CD4-positive, alpha-beta memory T cell (primary cell): ENCODE data around the gene SHISA9. TPM values are rescaled to one million over a fixed set of nuclear protein-coding genes. Genes with fewer than 3 reads are reported as not detected.

Experiments used
- CTCF ChIA-PET: fragments of 350-600 bp; sonication (Branson Sonifier 250); formaldehyde crosslinking; loops from one replicate; lab custom pipeline; 2021; ENCODE audit warnings: inconsistent platforms; ENCODE audit not compliant: partially characterized antibody; lab: Charles Lee
- POLR2A ChIA-PET: fragments of 350-600 bp; sonication (Branson Sonifier 250); formaldehyde crosslinking; loops from one replicate; lab custom pipeline; 2021; ENCODE audit not compliant: partially characterized antibody; lab: Charles Lee
- DNase-seq, 5 donors: peaks; one replicate each; pipeline versions ENCODE4 v3.0.0 to v3.0.0-alpha.2; 2020 to 2022; ENCODE audit warnings: mixed read lengths in 1 of 5
- H3K27ac ChIP-seq: one replicate; pipeline ENCODE4 v1.7.0; 2013; ENCODE audit warnings: low read depth, low read length
- H3K27me3 ChIP-seq: 2 replicates; pipeline ENCODE4 v1.7.0; 2013; ENCODE audit warnings: mild to moderate bottlenecking, low read length, moderate library complexity; ENCODE audit not compliant: insufficient read depth
- H3K36me3 ChIP-seq: 2 replicates; pipeline ENCODE4 v1.7.0; 2013; ENCODE audit warnings: mild to moderate bottlenecking, low read length, moderate library complexity; ENCODE audit not compliant: insufficient read depth
- H3K4me1 ChIP-seq: 2 replicates; pipeline ENCODE4 v1.7.0; 2013; ENCODE audit warnings: mild to moderate bottlenecking, low read length, moderate library complexity; ENCODE audit not compliant: insufficient read depth
- H3K4me3 ChIP-seq, 2 donors: one replicate each; pipeline ENCODE4 v1.7.0; 2013; ENCODE audit warnings: low read length in 2 of 2, mild to moderate bottlenecking in 1 of 2
- H3K9me3 ChIP-seq, 2 donors: one replicate each; pipeline ENCODE4 v1.7.0; 2013; ENCODE audit warnings: low read length in 2 of 2, control low read depth in 1 of 2; ENCODE audit not compliant: control insufficient read depth in 1 of 2
- H3K27ac Mint-ChIP-seq, 7 donors: one replicate each; pipeline ENCODE4 v1.8.0; 2020 to 2021; ENCODE audit warnings: mixed read lengths in 7 of 7, mild to moderate bottlenecking in 6 of 7, inconsistent platforms in 3 of 7, moderate library complexity in 3 of 7
- H3K27me3 Mint-ChIP-seq, 2 donors: one replicate each; pipeline ENCODE4 v1.8.0; 2020 to 2021; ENCODE audit warnings: mixed read lengths in 2 of 2
- H3K36me3 Mint-ChIP-seq, 2 donors: one replicate each; pipeline ENCODE4 v1.8.0; 2020 to 2021; ENCODE audit warnings: mixed read lengths in 2 of 2, inconsistent platforms in 1 of 2, mild to moderate bottlenecking in 1 of 2
- H3K4me1 Mint-ChIP-seq, 4 donors: one replicate each; pipeline ENCODE4 v1.8.0; 2020 to 2021; ENCODE audit warnings: mixed read lengths in 4 of 4, mild to moderate bottlenecking in 1 of 4
- H3K4me3 Mint-ChIP-seq, 8 donors: one replicate each; pipeline ENCODE4 v1.8.0; 2020 to 2021; ENCODE audit warnings: mixed read lengths in 8 of 8, mild to moderate bottlenecking in 7 of 8, moderate library complexity in 6 of 8, inconsistent platforms in 3 of 8
- H3K9me3 Mint-ChIP-seq, 8 donors: one replicate each; pipeline ENCODE4 v1.8.0; 2020 to 2021; ENCODE audit warnings: mixed read lengths in 8 of 8, mild to moderate bottlenecking in 5 of 8, inconsistent platforms in 3 of 8, moderate library complexity in 1 of 8
- intact Hi-C: fragments of 100-400 bp; cut with micrococcal nuclease; formaldehyde crosslinking; loops from one replicate; pipeline ENCODE4 v1.15.1; 2023
- polyA plus RNA-seq, 2 donors: library from polyadenylated mRNA; unstranded; fragments of 300-500 nt; fragmentation: Illumina TruSeq; gene quantifications; one replicate each; pipeline ENCODE4 v1.2.3, GENCODE V29; 2021
- total RNA-seq, 2 experiments: library from RNA; stranded (reverse); gene quantifications; one replicate each; pipeline ENCODE4 v1.2.3, GENCODE V29; 2021

SHISA9 gene
- total and polyA plus RNA-seq, 4 experiments from 2014 or later: not detected

DNA sequence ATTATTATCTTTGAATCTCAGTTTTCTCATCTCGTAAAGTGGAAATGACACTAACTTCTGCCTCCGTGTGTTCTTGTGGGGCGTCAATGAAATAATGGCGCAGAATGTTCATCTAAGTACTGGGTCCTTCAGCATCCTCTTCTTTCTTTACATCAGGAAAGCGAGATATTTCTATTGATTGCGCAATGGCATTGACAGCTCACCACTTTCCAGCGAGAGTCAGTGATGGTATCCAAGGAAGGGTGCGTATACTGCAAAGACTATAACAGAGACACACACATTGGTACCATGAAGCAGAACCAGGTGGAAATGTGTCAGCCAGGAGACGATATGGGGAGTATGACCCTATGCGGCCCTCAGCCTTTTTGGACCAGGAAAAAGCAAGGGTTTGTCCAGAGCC is 162.1 kb downstream of the SHISA9 start:
- no peak overlapping the region for H3K4me3 Mint-ChIP-seq
- no peaks in the 10 kb centered on the region for H3K4me1 Mint-ChIP-seq
- intact Hi-C loops: no loop called here
- Histone ChIP-seq H3K27me3 (no peaks in the 10 kb centered on the region), H3K36me3 (no peaks in the 10 kb centered on the region), H3K9me3 (no peaks in the 10 kb centered on the region), H3K27ac (no peak overlapping the region), H3K4me3 (no peak overlapping the region), H3K4me1 (no peaks in the 10 kb centered on the region)
- no peak overlapping the region for H3K27ac Mint-ChIP-seq
- peaks cover 0 to 23% (median 4%) of the 10 kb centered on the region in 8 donors for H3K9me3 Mint-ChIP-seq
- ChIA-PET POLR2A (no interaction called here), CTCF (no interaction called here)
- no peak for DNase-seq
- H3K27me3 Mint-ChIP-seq: no peaks in the 10 kb centered on the region
- H3K36me3 Mint-ChIP-seq: no peaks in the 10 kb centered on the region

DNA sequence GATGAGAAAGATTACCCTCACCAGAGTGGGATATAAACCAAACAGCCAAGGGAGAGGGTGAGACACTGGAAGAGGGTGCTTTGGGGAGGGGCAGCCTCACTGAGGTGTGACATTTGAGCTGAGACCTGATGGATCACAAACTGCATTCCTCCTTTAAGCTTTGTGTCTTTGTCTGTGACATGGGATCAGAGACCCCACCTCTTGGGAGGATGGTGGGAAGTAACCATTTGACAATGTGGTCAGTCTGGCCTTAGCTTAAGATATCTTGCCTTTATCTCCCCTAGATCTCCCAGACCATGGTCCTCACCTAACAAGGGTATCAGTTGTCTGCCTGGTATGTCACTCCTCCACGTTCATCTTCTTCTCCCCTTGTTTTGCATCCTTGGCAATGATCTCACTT is 163.4 kb downstream of the SHISA9 start:
- Histone ChIP-seq H3K27ac (no peak overlapping the region), H3K27me3 (no peaks in the 10 kb centered on the region), H3K4me3 (no peak overlapping the region), H3K4me1 (no peaks in the 10 kb centered on the region), H3K36me3 (no peaks in the 10 kb centered on the region), H3K9me3 (no peaks in the 10 kb centered on the region)
- no peaks in the 10 kb centered on the region for H3K36me3 Mint-ChIP-seq
- POLR2A ChIA-PET: no interaction called here
- no peak overlapping the region for H3K4me3 Mint-ChIP-seq
- no peak overlapping the region for H3K27ac Mint-ChIP-seq
- no peaks in the 10 kb centered on the region for H3K4me1 Mint-ChIP-seq
- peaks cover 0 to 23% (median 4%) of the 10 kb centered on the region in 8 donors for H3K9me3 Mint-ChIP-seq
- CTCF ChIA-PET: no interaction called here
- H3K27me3 Mint-ChIP-seq: no peaks in the 10 kb centered on the region
- no peak for DNase-seq
- intact Hi-C loops: no loop called here

DNA sequence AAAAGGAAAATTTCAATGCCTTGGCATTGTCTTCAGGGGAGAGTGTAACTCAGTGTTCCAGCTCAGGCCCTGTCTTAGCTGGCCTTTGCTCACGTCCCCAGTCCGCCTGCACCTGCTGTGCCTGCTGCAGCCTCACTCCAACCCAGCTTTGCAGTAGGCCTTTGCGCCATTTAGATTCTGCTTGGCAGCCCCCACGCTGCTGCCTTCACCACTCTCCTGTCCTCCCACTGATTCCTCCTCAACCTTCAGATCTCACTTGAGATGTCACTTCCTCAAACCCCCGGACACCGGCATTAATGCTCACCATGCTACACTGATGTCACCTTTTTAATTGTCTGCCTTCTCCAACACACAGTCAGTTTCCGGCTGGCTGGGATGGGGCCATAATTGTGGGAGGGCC is 166.2 kb downstream of the SHISA9 start:
- POLR2A ChIA-PET: no interaction called here

DNA sequence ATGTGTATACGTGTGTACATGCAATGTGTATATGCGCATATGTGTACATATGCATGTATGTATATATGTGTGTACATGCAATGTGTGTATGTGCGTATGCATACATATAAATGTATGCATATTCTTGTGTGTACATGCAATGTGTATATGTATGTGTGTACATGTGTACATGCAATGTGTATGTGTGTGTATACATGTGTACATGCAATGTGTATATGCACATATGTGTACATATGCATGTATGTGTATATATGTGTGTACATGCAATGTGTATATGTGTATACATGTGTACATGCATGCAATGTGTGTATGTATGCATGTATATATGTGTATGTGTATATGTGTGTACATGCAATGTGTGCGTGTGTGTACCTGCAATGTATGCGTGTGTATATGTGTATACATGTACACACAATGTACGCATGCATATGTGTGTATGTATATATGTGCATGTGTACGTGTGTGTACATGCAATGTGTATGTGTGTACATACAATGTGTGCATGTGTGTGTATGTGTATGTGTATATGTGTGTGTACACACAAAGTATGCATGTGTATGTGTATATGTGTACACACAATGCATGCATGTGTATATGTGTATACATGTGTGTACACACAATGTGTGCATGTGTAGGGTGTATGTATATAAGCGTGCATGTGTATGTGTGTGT is 167.7 kb downstream of the SHISA9 start:
- no peaks in the 10 kb centered on the region for H3K27me3 Mint-ChIP-seq
- intact Hi-C loops: no loop called here

More for the DNA sequence above, 166.2 kb downstream of the SHISA9 start:
- DNase-seq: no peak
- H3K4me1 ChIP-seq: no peaks in the 10 kb centered on the region
- no peaks in the 10 kb centered on the region for H3K9me3 ChIP-seq
- Mint-ChIP-seq H3K27me3 (no peaks in the 10 kb centered on the region), H3K4me1 (no peaks in the 10 kb centered on the region), H3K4me3 (no peak overlapping the region), H3K9me3 (peaks cover 0 to 22% (median 4%) of the 10 kb centered on the region in 8 donors), H3K27ac (no peak overlapping the region), H3K36me3 (no peaks in the 10 kb centered on the region)
- H3K4me3 ChIP-seq: no peak overlapping the region
- CTCF ChIA-PET: no interaction called here
- H3K36me3 ChIP-seq: no peaks in the 10 kb centered on the region
- intact Hi-C loops: no loop called here
- H3K27ac ChIP-seq: no peak overlapping the region
- H3K27me3 ChIP-seq: no peaks in the 10 kb centered on the region

DNA sequence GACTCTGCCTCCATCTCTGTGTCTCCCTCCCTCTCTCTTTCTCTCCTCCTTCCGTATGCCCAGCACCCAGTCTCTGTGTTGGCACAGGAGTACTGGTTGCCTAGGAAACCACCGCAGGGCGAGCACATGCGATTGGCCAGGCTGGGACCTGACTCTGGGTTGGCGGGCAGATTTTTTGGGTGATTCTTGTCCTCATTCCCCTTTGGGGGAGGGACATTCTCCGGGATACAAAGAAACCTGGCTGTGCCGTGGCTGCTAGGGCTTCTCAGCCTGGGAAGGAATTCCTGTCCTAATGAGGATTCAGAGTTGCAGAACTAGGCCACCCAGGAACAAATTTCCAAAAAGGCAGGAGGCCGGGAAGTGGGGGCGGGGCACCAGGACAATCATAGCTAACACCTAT is 168.9 kb downstream of the SHISA9 start:
- Mint-ChIP-seq H3K36me3 (no peaks in the 10 kb centered on the region), H3K9me3 (peaks cover 3 to 22% (median 8%) of the 10 kb centered on the region in 8 donors), H3K27ac (no peak overlapping the region), H3K27me3 (no peaks in the 10 kb centered on the region), H3K4me1 (no peaks in the 10 kb centered on the region), H3K4me3 (peak overlapping the region in 1 of 8 donors; percentile 71)
- H3K27ac ChIP-seq: no peak overlapping the region
- ChIA-PET POLR2A (no interaction called here), CTCF (no interaction called here)
- no peak for DNase-seq
- H3K9me3 ChIP-seq: no peaks in the 10 kb centered on the region
- no peak overlapping the region for H3K4me3 ChIP-seq
- H3K27me3 ChIP-seq: no peaks in the 10 kb centered on the region
- intact Hi-C loops: no loop called here
- H3K4me1 ChIP-seq: no peaks in the 10 kb centered on the region
- H3K36me3 ChIP-seq: no peaks in the 10 kb centered on the region

More for the DNA sequence above, 167.7 kb downstream of the SHISA9 start:
- H3K4me3 Mint-ChIP-seq: no peak overlapping the region
- H3K36me3 ChIP-seq: no peaks in the 10 kb centered on the region
- no peak overlapping the region for H3K4me3 ChIP-seq
- POLR2A ChIA-PET: no interaction called here
- no peaks in the 10 kb centered on the region for H3K36me3 Mint-ChIP-seq
- no peaks in the 10 kb centered on the region for H3K27me3 ChIP-seq
- H3K27ac Mint-ChIP-seq: no peak overlapping the region
- no peak for DNase-seq
- CTCF ChIA-PET: no interaction called here
- no peaks in the 10 kb centered on the region for H3K4me1 Mint-ChIP-seq
- peaks cover 3 to 22% (median 7%) of the 10 kb centered on the region in 8 donors for H3K9me3 Mint-ChIP-seq
- no peak overlapping the region for H3K27ac ChIP-seq
- no peaks in the 10 kb centered on the region for H3K9me3 ChIP-seq
- no peaks in the 10 kb centered on the region for H3K4me1 ChIP-seq

GRCh38 chr16:13076878-13077277 is 175.5 kb downstream of the SHISA9 start:
- intact Hi-C loops: no loop called here
- no peaks in the 10 kb centered on the region for H3K36me3 ChIP-seq
- no peak overlapping the region for H3K4me3 ChIP-seq
- H3K4me1 ChIP-seq: no peaks in the 10 kb centered on the region
- H3K36me3 Mint-ChIP-seq: no peaks in the 10 kb centered on the region
- H3K4me1 Mint-ChIP-seq: no peaks in the 10 kb centered on the region
- CTCF ChIA-PET: no interaction called here
- no peaks in the 10 kb centered on the region for H3K9me3 ChIP-seq
- no peak overlapping the region for H3K27ac ChIP-seq
- peaks cover 0 to 1% of the 10 kb centered on the region in 2 donors for H3K27me3 Mint-ChIP-seq
- H3K4me3 Mint-ChIP-seq: no peak overlapping the region
- H3K9me3 Mint-ChIP-seq: peaks cover 0 to 13% (median 5%) of the 10 kb centered on the region in 8 donors
- POLR2A ChIA-PET: no interaction called here
- H3K27me3 ChIP-seq: no peaks in the 10 kb centered on the region
- no peak overlapping the region for H3K27ac Mint-ChIP-seq
- DNase-seq: no peak

DNA sequence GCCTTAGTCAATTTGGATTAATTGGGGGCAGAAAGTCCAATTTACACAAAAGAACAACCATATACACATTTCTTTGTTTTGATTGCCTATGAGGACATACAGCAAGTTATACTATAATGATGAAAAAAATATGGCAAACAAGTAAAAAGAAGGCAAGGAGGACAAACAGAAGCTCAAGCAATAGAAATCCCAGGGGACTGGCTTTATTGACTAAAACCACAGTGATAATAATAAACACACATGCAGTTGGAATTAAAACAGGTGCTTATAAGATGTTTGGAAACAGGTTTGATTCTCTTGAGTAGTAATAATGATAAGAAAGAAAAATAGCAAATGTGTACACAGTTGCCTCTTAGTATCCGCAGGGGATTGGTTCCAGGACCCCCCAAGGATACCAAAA is 176.4 kb downstream of the SHISA9 start:
- Histone ChIP-seq H3K4me3 (no peak overlapping the region), H3K27me3 (no peaks in the 10 kb centered on the region), H3K4me1 (no peaks in the 10 kb centered on the region), H3K27ac (no peak overlapping the region), H3K9me3 (no peaks in the 10 kb centered on the region), H3K36me3 (no peaks in the 10 kb centered on the region)
- intact Hi-C loops: no loop called here
- CTCF ChIA-PET: no interaction called here
- H3K27me3 Mint-ChIP-seq: peaks cover 0 to 1% of the 10 kb centered on the region in 2 donors
- no peak for DNase-seq
- H3K4me3 Mint-ChIP-seq: no peak overlapping the region
- no peak overlapping the region for H3K27ac Mint-ChIP-seq
- peaks cover 0 to 11% (median 3%) of the 10 kb centered on the region in 8 donors for H3K9me3 Mint-ChIP-seq
- no peaks in the 10 kb centered on the region for H3K36me3 Mint-ChIP-seq
- POLR2A ChIA-PET: no interaction called here
- H3K4me1 Mint-ChIP-seq: no peaks in the 10 kb centered on the region
